Activated gamma-delta T cell (primary cell): Measurements from ENCODE around the gene PEBP1.
A peak's percentile ranks its signal among the peaks of the same experiment; 100 is the strongest.
"Not testable (repeated sequence)": the region's sequence is repeated elsewhere in the genome, so short reads cannot be mapped to it uniquely, and the experiment has no call there.

Source experiments
- DNase-seq: peaks from one replicate; lab custom pipeline; 2025; lab: John Stamatoyannopoulos, UW
- total RNA-seq, 2 donors: gene quantifications; one replicate each; lab custom pipeline; 2026; lab: John Stamatoyannopoulos, UW

PEBP1 gene
- 136 to 145 reads per million in 2 donors for total RNA-seq

GRCh38 chr12:118135788-118136558 lies at the start of gene PEBP1:
TSS of gene PEBP1 (plus strand) at chr12:118136124. CDS start at chr12:118136210, 86 bp downstream.
- DNase-seq, result peak; percentile 88

- no peak for DNase-seq
Observed at GRCh38 chr12:118089782-118090181, 46.1 kb upstream of the PEBP1 start.

GRCh38 chr12:118094039-118094438 lies 41.9 kb upstream of the PEBP1 start:
- no peak for DNase-seq

- no peak for DNase-seq
Observed at GRCh38 chr12:118098401-118098800, 37.5 kb upstream of the PEBP1 start.

GRCh38 chr12:118098911-118099671 lies 36.8 kb upstream of the PEBP1 start:
- DNase-seq, result no peak

- DNase-seq, result no peak
Observed at GRCh38 chr12:118101051-118101450, 34.9 kb upstream of the PEBP1 start.

- DNase-seq, result no peak
Observed at GRCh38 chr12:118102070-118102469, 33.9 kb upstream of the PEBP1 start.

GRCh38 chr12:118102609-118103008 lies 33.3 kb upstream of the PEBP1 start:
- DNase-seq, result no peak

GRCh38 chr12:118103201-118103600 lies 32.7 kb upstream of the PEBP1 start:
- no peak for DNase-seq

GRCh38 chr12:118103601-118104382 lies 32.1 kb upstream of the PEBP1 start, which contains the start of gene VSIG10:
TSS of gene VSIG10 (minus strand) at chr12:118104011. CDS start at chr12:118103671, 340 bp downstream.
- DNase-seq, result no peak

GRCh38 chr12:118107011-118107410 lies 28.9 kb upstream of the PEBP1 start:
- DNase-seq, result no peak

- no peak for DNase-seq
Observed at GRCh38 chr12:118107694-118108093, 28.2 kb upstream of the PEBP1 start.

GRCh38 chr12:118109088-118109487 lies 26.8 kb upstream of the PEBP1 start:
- no peak for DNase-seq

- DNase-seq, result no peak
Observed at GRCh38 chr12:118119449-118119879, 16.5 kb upstream of the PEBP1 start.

GRCh38 chr12:118120579-118121363 lies 15.2 kb upstream of the PEBP1 start:
- no peak for DNase-seq

- DNase-seq, result no peak
Observed at GRCh38 chr12:118122264-118122663, 13.7 kb upstream of the PEBP1 start.

- DNase-seq, result no peak
Observed at GRCh38 chr12:118124333-118124874, 11.5 kb upstream of the PEBP1 start.

GRCh38 chr12:118125743-118126118 lies 10.2 kb upstream of the PEBP1 start:
- DNase-seq, result no peak

- no peak for DNase-seq
Observed at GRCh38 chr12:118126119-118126757, 9.7 kb upstream of the PEBP1 start.

- DNase-seq, result no peak
Observed at GRCh38 chr12:118127867-118128266, 8.1 kb upstream of the PEBP1 start.

GRCh38 chr12:118129436-118129835 lies 6.5 kb upstream of the PEBP1 start:
- DNase-seq, result not testable (repeated sequence)
